ENCODE results near the gene TCN1. TPM values are rescaled to one million over a fixed set of nuclear protein-coding genes. Genes with fewer than 3 reads are reported as not detected.

TCN1 gene
- total and polyA plus RNA-seq, 4 donors: 0.08 to 4.7 (median 0.17) TPM; not detected in 1

GRCh38 chr11:59862252-59862651 is 4.0 kb downstream of the TCN1 start:
- WGBS: 75% methylated on average over 3 of the region's 3 CpGs
- H3K9me3 ChIP-seq (ENCODE audit: control insufficient read depth in 4 of 4, low read length in 3 of 4): no peaks in the 10 kb centered on the region
- peaks cover 0 to 4% (median 0%) of the 10 kb centered on the region in 4 donors for H3K27me3 ChIP-seq (ENCODE audit: control insufficient read depth in 4 of 4, insufficient read depth in 4 of 4, low read length in 3 of 4)
- no peaks in the 10 kb centered on the region for H3K36me3 ChIP-seq (ENCODE audit: control insufficient read depth in 4 of 4, insufficient read depth in 3 of 4, low read depth in 1 of 4, low read length in 3 of 4)
- no peaks in the 10 kb centered on the region for H3K4me1 ChIP-seq (ENCODE audit: control insufficient read depth in 4 of 4, insufficient read depth in 4 of 4, low read length in 3 of 4)
- no peak for DNase-seq (ENCODE audit: low spot score)
- no peak overlapping the region for H3K4me3 ChIP-seq (ENCODE audit: low read depth in 1 of 3, low read length in 3 of 3)
- no peak overlapping the region for H3K27ac ChIP-seq (ENCODE audit: low read depth in 1 of 2, low read length in 2 of 2)
- TF ChIP-seq JUND (IDR thresholded peaks at IDR 0.05): no peak
- TF ChIP-seq EGR1 (IDR thresholded peaks at IDR 0.05; ENCODE audit: low read depth in 2 of 2): no peak
- no peak for TF ChIP-seq YY1 (IDR thresholded peaks at IDR 0.05)
- H3K9ac ChIP-seq (ENCODE audit: low read depth in 1 of 2, low read length in 2 of 2): no peak overlapping the region

DNA sequence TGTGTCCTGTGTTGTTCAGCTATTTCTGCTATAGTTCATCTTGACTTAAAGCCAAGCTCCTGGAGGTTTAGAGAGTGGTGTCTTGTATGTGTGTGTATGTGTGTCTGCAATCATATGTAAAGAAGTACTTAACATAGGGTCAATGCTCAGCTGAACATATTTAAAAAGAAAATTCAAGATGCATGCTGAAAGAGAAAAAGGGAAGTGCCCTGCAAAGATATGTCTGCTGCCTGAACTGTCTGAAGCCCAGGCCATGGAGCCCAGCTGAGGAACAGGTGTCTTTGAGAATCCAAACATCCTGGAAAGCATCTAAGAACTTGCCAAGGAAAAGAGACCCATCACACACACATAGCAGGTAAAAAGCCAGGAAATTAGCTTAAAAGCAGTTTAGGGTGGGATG is 6.6 kb downstream of the TCN1 start:
- no peak overlapping the region for H3K9ac ChIP-seq (ENCODE audit: low read depth in 1 of 2, low read length in 2 of 2)
- TF ChIP-seq TAF1 (conservative IDR thresholded peaks at IDR 0.05): no peak
- no peak for TF ChIP-seq SP1 (IDR thresholded peaks at IDR 0.05)
- TF ChIP-seq HNF4A (conservative IDR thresholded peaks at IDR 0.05): no peak
- TF ChIP-seq ZBTB33 (IDR thresholded peaks at IDR 0.05): no peak
- TF ChIP-seq FOXA2 (IDR thresholded peaks at IDR 0.05): no peak
- no peak for TF ChIP-seq GABPA (IDR thresholded peaks at IDR 0.05 in 1 of 2, conservative IDR thresholded peaks at IDR 0.05 in 1 of 2)
- TF ChIP-seq FOXA1 (IDR thresholded peaks at IDR 0.05): no peak
- TF ChIP-seq NR2F2 (IDR thresholded peaks at IDR 0.05): no peak
- H3K4me3 ChIP-seq (ENCODE audit: low read depth in 1 of 3, low read length in 3 of 3): no peak overlapping the region
- no peaks in the 10 kb centered on the region for H3K36me3 ChIP-seq (ENCODE audit: control insufficient read depth in 4 of 4, insufficient read depth in 3 of 4, low read depth in 1 of 4, low read length in 3 of 4)
- no peaks in the 10 kb centered on the region for H3K9me3 ChIP-seq (ENCODE audit: control insufficient read depth in 4 of 4, low read length in 3 of 4)
- peaks cover 0 to 4% (median 0%) of the 10 kb centered on the region in 4 donors for H3K27me3 ChIP-seq (ENCODE audit: control insufficient read depth in 4 of 4, insufficient read depth in 4 of 4, low read length in 3 of 4)
- no peak for DNase-seq (ENCODE audit: low spot score)
- no peaks in the 10 kb centered on the region for H3K4me1 ChIP-seq (ENCODE audit: control insufficient read depth in 4 of 4, insufficient read depth in 4 of 4, low read length in 3 of 4)
- no peak overlapping the region for H3K27ac ChIP-seq (ENCODE audit: low read depth in 1 of 2, low read length in 2 of 2)

- H3K4me1 ChIP-seq (ENCODE audit: control insufficient read depth in 4 of 4, insufficient read depth in 4 of 4, low read length in 3 of 4): no peaks in the 10 kb centered on the region
- no peaks in the 10 kb centered on the region for H3K36me3 ChIP-seq (ENCODE audit: control insufficient read depth in 4 of 4, insufficient read depth in 3 of 4, low read depth in 1 of 4, low read length in 3 of 4)
- peaks cover 0 to 4% (median 0%) of the 10 kb centered on the region in 4 donors for H3K27me3 ChIP-seq (ENCODE audit: control insufficient read depth in 4 of 4, insufficient read depth in 4 of 4, low read length in 3 of 4)
- 75% methylated on average over 10 of the region's 10 CpGs for WGBS
- H3K4me3 ChIP-seq (ENCODE audit: low read depth in 1 of 3, low read length in 3 of 3): no peak overlapping the region
- no peak overlapping the region for H3K9ac ChIP-seq (ENCODE audit: low read depth in 1 of 2, low read length in 2 of 2)
- no peaks in the 10 kb centered on the region for H3K9me3 ChIP-seq (ENCODE audit: control insufficient read depth in 4 of 4, low read length in 3 of 4)
- no peak for DNase-seq (ENCODE audit: low spot score)
- H3K27ac ChIP-seq (ENCODE audit: low read depth in 1 of 2, low read length in 2 of 2): no peak overlapping the region
- TF ChIP-seq RAD21 (IDR thresholded peaks at IDR 0.05): no peak
- TF ChIP-seq TAF1 (conservative IDR thresholded peaks at IDR 0.05): no peak
- TF ChIP-seq HNF4A (conservative IDR thresholded peaks at IDR 0.05): no peak
- TF ChIP-seq YY1 (IDR thresholded peaks at IDR 0.05): no peak
- TF ChIP-seq JUND (IDR thresholded peaks at IDR 0.05): no peak
- no peak for TF ChIP-seq FOXA2 (IDR thresholded peaks at IDR 0.05)
- TF ChIP-seq REST (IDR thresholded peaks at IDR 0.05): no peak
- no peak for TF ChIP-seq CTCF (IDR thresholded peaks at IDR 0.05; ENCODE audit: low read depth, low read length, missing input control)
- TF ChIP-seq NR2F2 (IDR thresholded peaks at IDR 0.05): no peak
- TF ChIP-seq, protein P1, sequence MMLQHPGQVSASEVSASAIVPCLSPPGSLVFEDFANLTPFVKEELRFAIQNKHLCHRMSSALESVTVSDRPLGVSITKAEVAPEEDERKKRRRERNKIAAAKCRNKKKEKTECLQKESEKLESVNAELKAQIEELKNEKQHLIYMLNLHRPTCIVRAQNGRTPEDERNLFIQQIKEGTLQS (IDR thresholded peaks at IDR 0.05): no peak
- no peak for TF ChIP-seq EGR1 (IDR thresholded peaks at IDR 0.05; ENCODE audit: low read depth in 2 of 2)
- no peak for TF ChIP-seq GABPA (IDR thresholded peaks at IDR 0.05 in 1 of 2, conservative IDR thresholded peaks at IDR 0.05 in 1 of 2)
- TF ChIP-seq, protein P2, sequence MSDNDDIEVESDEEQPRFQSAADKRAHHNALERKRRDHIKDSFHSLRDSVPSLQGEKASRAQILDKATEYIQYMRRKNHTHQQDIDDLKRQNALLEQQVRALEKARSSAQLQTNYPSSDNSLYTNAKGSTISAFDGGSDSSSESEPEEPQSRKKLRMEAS (IDR thresholded peaks at IDR 0.05): no peak
Measured at GRCh38 chr11:59857439-59858434, 8.6 kb downstream of the TCN1 start.
